Neutrophil (primary cell): ENCODE measurements around the gene CAPRIN1.
"Not testable (repeated sequence)": the region's sequence is repeated elsewhere in the genome, so short reads cannot be mapped to it uniquely, and the experiment has no call there.

Experiments
- H3K27ac ChIP-seq: fragments of 200-600 bp; sonication (generic); 2 replicates; pipeline ENCODE4 v1.5.1; 2016; ENCODE audit warnings: mild to moderate bottlenecking, moderate library complexity
- H3K27me3 ChIP-seq: fragments of 200-600 bp; sonication (generic); 2 replicates; pipeline ENCODE4 v1.6.0; 2016; ENCODE audit warnings: mild to moderate bottlenecking
- H3K36me3 ChIP-seq: fragments of 200-600 bp; sonication (generic); 2 replicates; pipeline ENCODE4 v1.5.1; 2017
- H3K4me1 ChIP-seq, 2 experiments: fragments of 200-600 bp in 1 of 2; sonication (generic) in 1 of 2; 1 replicate in 1 of 2; 2 replicates in 1 of 2; pipeline versions ENCODE4 v1.5.1 to v1.6.1; 2013 to 2016; ENCODE audit warnings: low read depth in 1 of 2, low read length in 1 of 2, mild to moderate bottlenecking in 1 of 2, moderate library complexity in 1 of 2; ENCODE audit not compliant: control insufficient read depth in 1 of 2, insufficient read depth in 1 of 2
- H3K4me3 ChIP-seq, 2 experiments: fragments of 200-600 bp in 1 of 2; sonication (generic) in 1 of 2; 1 replicate in 1 of 2; 2 replicates in 1 of 2; pipeline ENCODE4 v1.5.1; 2013 to 2016; ENCODE audit warnings: low read depth in 1 of 2, low read length in 1 of 2, mild to moderate bottlenecking in 1 of 2, moderate library complexity in 1 of 2
- H3K9me3 ChIP-seq: fragments of 200-600 bp; sonication (generic); 2 replicates; pipeline ENCODE4 v1.5.1; 2016
- CTCF ChIP-seq: fragments of 200-600 bp; sonication (generic); IDR thresholded peaks from 2 replicates; pipeline ENCODE4 v1.5.1; 2016; ENCODE audit warnings: antibody characterized with exemption

The CAPRIN1 gene

GRCh38 chr11:34052608-34053160, 1.2 kb downstream of the CAPRIN1 start:
- Histone ChIP-seq H3K27ac (peak overlapping the region; percentile 99), H3K4me1 (peaks cover 25 to 28% of the 10 kb centered on the region in 2 experiments), H3K36me3 (peaks cover 6% of the 10 kb centered on the region), H3K4me3 (peak overlapping the region; percentile 97 to 99), H3K27me3 (no peaks in the 10 kb centered on the region), H3K9me3 (no peaks in the 10 kb centered on the region)
- no peak for TF ChIP-seq CTCF

GRCh38 chr11:34053161-34053686, 1.7 kb downstream of the CAPRIN1 start:
- Histone ChIP-seq H3K4me1 (peaks cover 25 to 28% of the 10 kb centered on the region in 2 experiments), H3K9me3 (no peaks in the 10 kb centered on the region), H3K27ac (peak overlapping the region; percentile 99), H3K27me3 (no peaks in the 10 kb centered on the region), H3K4me3 (peak overlapping the region; percentile 97 to 99), H3K36me3 (peaks cover 6% of the 10 kb centered on the region)
- no peak for TF ChIP-seq CTCF

GRCh38 chr11:34054351-34054750, 2.8 kb downstream of the CAPRIN1 start:
- H3K36me3 ChIP-seq, H3K27me3 ChIP-seq, H3K4me3 ChIP-seq, H3K9me3 ChIP-seq: not testable (repeated sequence)
- Histone ChIP-seq H3K27ac (peak overlapping the region; percentile 99), H3K4me1 (peaks cover 25 to 28% of the 10 kb centered on the region in 2 experiments)

GRCh38 chr11:34055218-34056000, 3.9 kb downstream of the CAPRIN1 start:
- Histone ChIP-seq H3K36me3 (peaks cover 6% of the 10 kb centered on the region), H3K27me3 (no peaks in the 10 kb centered on the region), H3K27ac (no peak overlapping the region), H3K9me3 (no peaks in the 10 kb centered on the region), H3K4me3 (no peak overlapping the region), H3K4me1 (peaks cover 25 to 27% of the 10 kb centered on the region in 2 experiments)
- no peak for TF ChIP-seq CTCF

- Histone ChIP-seq H3K4me3 (no peak overlapping the region), H3K27ac (no peak overlapping the region), H3K9me3 (no peaks in the 10 kb centered on the region), H3K27me3 (no peaks in the 10 kb centered on the region), H3K36me3 (peaks cover 6% of the 10 kb centered on the region), H3K4me1 (peaks cover 20 to 22% of the 10 kb centered on the region in 2 experiments)
- no peak for TF ChIP-seq CTCF
Observed at GRCh38 chr11:34056672-34057071, 5.1 kb downstream of the CAPRIN1 start.
